ENCODE data around the gene LSMEM2. TPM values are rescaled to one million over a fixed set of nuclear protein-coding genes. Genes with fewer than 3 reads are reported as not detected.
A peak's percentile ranks its signal among the peaks of the same experiment; 100 is the strongest.

Gene LSMEM2
- total and polyA plus RNA-seq, 2 of the 8 experiments (the other 6 are each of a cell fraction or from before 2014, with no cell fraction given): 0.58 to 0.68 TPM

DNA sequence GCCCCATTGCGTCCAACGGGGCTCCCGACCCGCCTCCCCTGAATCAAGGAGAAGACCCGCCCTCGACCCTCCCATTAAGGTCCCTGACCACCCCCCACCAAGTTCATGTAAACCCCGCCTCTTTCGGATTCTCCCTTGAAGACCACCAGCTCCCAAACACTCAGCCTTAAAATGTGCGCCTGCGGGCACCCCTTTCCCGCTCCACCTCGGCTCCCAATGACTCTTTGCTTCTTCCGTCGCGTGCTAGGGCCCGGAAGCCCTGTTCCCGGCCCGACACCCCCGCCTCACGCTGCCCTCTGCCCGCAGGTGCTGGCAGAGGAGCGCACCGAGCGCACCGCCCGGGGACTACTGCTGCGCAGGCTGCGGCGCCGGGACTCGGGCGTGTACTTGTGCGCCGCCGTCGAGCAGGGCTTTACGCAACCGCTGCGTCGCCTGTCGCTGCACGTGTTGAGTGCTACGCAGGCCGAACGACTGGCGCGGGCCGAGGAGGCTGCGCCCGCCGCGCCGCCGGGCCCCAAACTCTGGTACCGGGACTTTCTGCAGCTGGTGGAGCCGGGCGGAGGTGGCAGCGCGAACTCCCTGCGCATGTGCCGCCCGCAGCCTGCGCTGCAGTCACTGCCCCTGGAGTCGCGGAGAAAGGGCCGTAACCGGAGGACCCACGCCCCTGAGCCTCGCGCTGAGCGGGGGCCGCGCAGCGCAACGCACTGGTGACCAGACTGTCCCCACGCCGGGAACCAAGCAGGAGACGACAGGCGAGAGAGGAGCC, 2.7 kb upstream of the LSMEM2 start:
- WGBS, 2 experiments (ENCODE audit: extremely low coverage in 1 of 2, insufficient coverage in 1 of 2, insufficient read length in 1 of 2, insufficient replicate concordance in 2 of 2, low coverage in 1 of 2, low lambda C conversion rate in 2 of 2, missing lambda C conversion rate in 1 of 2): 50% methylated on average over 55 of the region's 79 CpGs; no CpG with 5 or more reads in 1 of the 2 experiments
- TF ChIP-seq SUZ12 (IDR thresholded peaks at IDR 0.05; ENCODE audit: low read length) (no peak), NRF1 (IDR thresholded peaks at IDR 0.05; ENCODE audit: low read depth, low read length) (peak; percentile 3; the same call in 1 of the 2 replicates), EP300 (IDR thresholded peaks at IDR 0.05; ENCODE audit: borderline replicate concordance in 1 of 2, low read depth in 2 of 2, low read length in 2 of 2) (no peak), MAFK (IDR thresholded peaks at IDR 0.05; ENCODE audit: low read depth, low read length) (no peak), TEAD4 (IDR thresholded peaks at IDR 0.05; ENCODE audit: low read depth, low read length) (no peak), PHF8 (conservative IDR thresholded peaks at IDR 0.05; ENCODE audit: low read depth, low read length) (no peak; the same call in 1 of the 2 replicates), GABPA (IDR thresholded peaks at IDR 0.05; ENCODE audit: borderline replicate concordance, insufficient read depth, low read length) (peak; percentile 76; the same call in 1 of the 2 replicates), RBBP5 (IDR thresholded peaks at IDR 0.05; ENCODE audit: borderline replicate concordance, low read depth, low read length) (peak; percentile 63; the same call in 1 of the 2 replicates)
- TF ChIP-seq, protein P1, sequence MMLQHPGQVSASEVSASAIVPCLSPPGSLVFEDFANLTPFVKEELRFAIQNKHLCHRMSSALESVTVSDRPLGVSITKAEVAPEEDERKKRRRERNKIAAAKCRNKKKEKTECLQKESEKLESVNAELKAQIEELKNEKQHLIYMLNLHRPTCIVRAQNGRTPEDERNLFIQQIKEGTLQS (IDR thresholded peaks at IDR 0.05; ENCODE audit: insufficient read depth, low read depth, low read length): peak; percentile 84

More for the DNA sequence above, 2.7 kb upstream of the LSMEM2 start:
- Histone ChIP-seq H3K27ac (ENCODE audit: low read depth, low read length) (no peak overlapping the region), H3K36me3 (ENCODE audit: control insufficient read depth in 2 of 4, insufficient read depth in 4 of 4, low read length in 3 of 4) (no peaks in the 10 kb centered on the region), H3K23ac (ENCODE audit: insufficient read length) (no peak overlapping the region), H2BK12ac (ENCODE audit: low read depth, low read length) (no peak overlapping the region), H2BK5ac (ENCODE audit: low read depth, low read length) (no peak overlapping the region), H4K5ac (ENCODE audit: insufficient read length, low read depth, low read length) (no peak overlapping the region), H4K8ac (ENCODE audit: extremely low read depth, insufficient read depth, low read length) (peak overlapping the region; percentile 87; the same call in 1 of the 2 replicates), H3K79me1 (ENCODE audit: low read depth, low read length) (no peaks in the 10 kb centered on the region), H3K27me3 (replicated peaks in 1 of 4; ENCODE audit: control insufficient read depth in 3 of 4, extremely low read depth in 1 of 4, insufficient read depth in 3 of 4, low read length in 3 of 4) (peaks cover 27 to 54% (median 43%) of the 10 kb centered on the region in 4 experiments), H3K4me1 (replicated peaks in 1 of 4; ENCODE audit: control insufficient read depth in 3 of 4, insufficient read depth in 4 of 4, low read length in 3 of 4) (peaks cover 0 to 13% (median 10%) of the 10 kb centered on the region in 4 experiments; a peak in 5 of 7 replicates), H3K23me2 (ENCODE audit: low read depth, low read length) (peaks cover 2% of the 10 kb centered on the region; the same call in 1 of the 2 replicates), H4K91ac (replicated peaks; ENCODE audit: insufficient read length, low read length) (no peak overlapping the region), H2BK20ac (ENCODE audit: low read length) (no peak overlapping the region), H3K9me3 (ENCODE audit: insufficient read depth in 2 of 2, low read depth in 1 of 2, low read length in 1 of 2) (no peaks in the 10 kb centered on the region; a peak in 1 of 4 replicates), H2BK15ac (ENCODE audit: low read length) (no peak overlapping the region), H3K4me3 (ENCODE audit: extremely low read depth in 1 of 4, insufficient read depth in 2 of 4, low read depth in 3 of 4, low read length in 4 of 4) (peak overlapping the region; percentile 14 to 61 (median 22); a peak in 6 of 8 replicates), H2AFZ (ENCODE audit: low read length) (no peak overlapping the region), H3K56ac (replicated peaks; ENCODE audit: insufficient read length, low read depth, low read length) (no peak overlapping the region), H2AK5ac (ENCODE audit: low read depth, low read length) (0 out of 2 replicates have a peak overlapping the region, but pooled peaks have one; percentile 39), H3K4ac (replicated peaks; ENCODE audit: insufficient read length, low read depth, low read length) (no peak overlapping the region), H4K20me1 (replicated peaks in 1 of 2; ENCODE audit: control insufficient read depth in 1 of 2, insufficient read depth in 2 of 2, low read length in 2 of 2) (no peaks in the 10 kb centered on the region), H2BK120ac (replicated peaks; ENCODE audit: low read depth, low read length) (no peak overlapping the region), H3K14ac (ENCODE audit: insufficient read length) (no peak overlapping the region), H3K18ac (ENCODE audit: extremely low read depth, low read length) (no peak overlapping the region; the same call in 1 of the 2 replicates), H3K4me2 (ENCODE audit: insufficient read depth in 1 of 2, low read depth in 2 of 2, low read length in 2 of 2) (peak overlapping the region; percentile 53 to 86), H3K79me2 (ENCODE audit: control insufficient read depth in 1 of 2, insufficient read depth in 2 of 2, low read length in 2 of 2) (no peaks in the 10 kb centered on the region), H3K9ac (replicated peaks in 1 of 4; ENCODE audit: extremely low read depth in 1 of 4, low read depth in 3 of 4, low read length in 3 of 4) (no peak overlapping the region)
- CTCF ChIA-PET (ENCODE audit: partially characterized antibody): interaction anchor here (1.4 to 53.5 kb wide), 10 partner anchors 14 to 91 kb away, joined by 4 to 2149 read pairs (median 12); partner anchors contain the start of genes GNAI2, GNAT1, HYAL2 and IFRD2
- DNase-seq (ENCODE audit: low read depth in 1 of 2, low spot score in 2 of 2): peak in 1 of 2 experiments; percentile 78
- no peak for FAIRE-seq
- POLR2A ChIA-PET (ENCODE audit: partially characterized antibody): interaction anchor here (0.8 to 9.6 kb wide), 13 partner anchors 9 to 63 kb away, joined by 3 to 122 read pairs (median 5); partner anchors contain the start of gene IFRD2
